Stomach (tissue), 4 donors: ENCODE data around the gene RINT1.

ENCODE experiments used
- CTCF ChIP-seq, 7 experiments: fragments of 450-650 bp in 4 of 7; fragments of 200-600 bp in 3 of 7; sonication (generic) in 3 of 7; IDR thresholded peaks; one replicate each; pipeline ENCODE4 v1.5.1; 2016 to 2019; ENCODE audit warnings: antibody characterized with exemption in 7 of 7, control low read depth in 2 of 7, mild to moderate bottlenecking in 1 of 7
- POLR2AphosphoS5 ChIP-seq, 3 donors: sonication (generic); formaldehyde crosslinking; IDR thresholded peaks; one replicate each; pipeline ENCODE4 v1.6.1; 2016; ENCODE audit warnings: antibody characterized with exemption in 3 of 3

- no peak for TF ChIP-seq CTCF (IDR thresholded peaks at IDR 0.05)
- TF ChIP-seq POLR2AphosphoS5 (IDR thresholded peaks at IDR 0.05): peak in 1 of 3 donors; percentile 40
Observed at GRCh38 chr7:105493923-105494315, 38.1 kb upstream of the RINT1 start.
